ENCODE measurements around the gene CBR3. TPM values are rescaled to one million over a fixed set of nuclear protein-coding genes. Genes with fewer than 3 reads are reported as not detected.

Gene CBR3
- total RNA-seq, 4 donors from 2014 or later: 20.9 to 46.7 (median 24.5) TPM

DNA sequence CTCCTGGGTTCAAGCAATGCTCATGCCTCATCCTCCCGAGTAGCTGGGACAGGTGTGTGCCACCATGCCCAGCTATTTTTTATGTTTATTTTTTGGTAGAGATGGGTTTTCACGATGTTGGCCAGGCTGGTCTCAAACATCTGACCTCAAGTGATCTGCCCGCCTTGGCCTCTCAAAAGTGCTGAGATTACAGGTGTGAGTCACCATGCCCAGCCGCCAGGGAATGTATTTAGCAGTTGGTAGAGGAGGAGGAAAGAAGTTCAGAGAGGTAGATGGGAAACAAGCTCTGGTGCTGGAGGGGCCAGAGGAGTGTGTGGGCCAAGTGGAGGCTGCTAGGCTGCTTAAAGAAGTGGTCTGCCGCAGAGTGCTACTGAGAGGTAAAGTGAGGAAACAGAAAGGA is 27.8 kb downstream of the CBR3 start:
- TF ChIP-seq, protein P1, sequence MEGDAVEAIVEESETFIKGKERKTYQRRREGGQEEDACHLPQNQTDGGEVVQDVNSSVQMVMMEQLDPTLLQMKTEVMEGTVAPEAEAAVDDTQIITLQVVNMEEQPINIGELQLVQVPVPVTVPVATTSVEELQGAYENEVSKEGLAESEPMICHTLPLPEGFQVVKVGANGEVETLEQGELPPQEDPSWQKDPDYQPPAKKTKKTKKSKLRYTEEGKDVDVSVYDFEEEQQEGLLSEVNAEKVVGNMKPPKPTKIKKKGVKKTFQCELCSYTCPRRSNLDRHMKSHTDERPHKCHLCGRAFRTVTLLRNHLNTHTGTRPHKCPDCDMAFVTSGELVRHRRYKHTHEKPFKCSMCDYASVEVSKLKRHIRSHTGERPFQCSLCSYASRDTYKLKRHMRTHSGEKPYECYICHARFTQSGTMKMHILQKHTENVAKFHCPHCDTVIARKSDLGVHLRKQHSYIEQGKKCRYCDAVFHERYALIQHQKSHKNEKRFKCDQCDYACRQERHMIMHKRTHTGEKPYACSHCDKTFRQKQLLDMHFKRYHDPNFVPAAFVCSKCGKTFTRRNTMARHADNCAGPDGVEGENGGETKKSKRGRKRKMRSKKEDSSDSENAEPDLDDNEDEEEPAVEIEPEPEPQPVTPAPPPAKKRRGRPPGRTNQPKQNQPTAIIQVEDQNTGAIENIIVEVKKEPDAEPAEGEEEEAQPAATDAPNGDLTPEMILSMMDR (IDR thresholded peaks at IDR 0.05; ENCODE audit: low read depth): no peak

DNA sequence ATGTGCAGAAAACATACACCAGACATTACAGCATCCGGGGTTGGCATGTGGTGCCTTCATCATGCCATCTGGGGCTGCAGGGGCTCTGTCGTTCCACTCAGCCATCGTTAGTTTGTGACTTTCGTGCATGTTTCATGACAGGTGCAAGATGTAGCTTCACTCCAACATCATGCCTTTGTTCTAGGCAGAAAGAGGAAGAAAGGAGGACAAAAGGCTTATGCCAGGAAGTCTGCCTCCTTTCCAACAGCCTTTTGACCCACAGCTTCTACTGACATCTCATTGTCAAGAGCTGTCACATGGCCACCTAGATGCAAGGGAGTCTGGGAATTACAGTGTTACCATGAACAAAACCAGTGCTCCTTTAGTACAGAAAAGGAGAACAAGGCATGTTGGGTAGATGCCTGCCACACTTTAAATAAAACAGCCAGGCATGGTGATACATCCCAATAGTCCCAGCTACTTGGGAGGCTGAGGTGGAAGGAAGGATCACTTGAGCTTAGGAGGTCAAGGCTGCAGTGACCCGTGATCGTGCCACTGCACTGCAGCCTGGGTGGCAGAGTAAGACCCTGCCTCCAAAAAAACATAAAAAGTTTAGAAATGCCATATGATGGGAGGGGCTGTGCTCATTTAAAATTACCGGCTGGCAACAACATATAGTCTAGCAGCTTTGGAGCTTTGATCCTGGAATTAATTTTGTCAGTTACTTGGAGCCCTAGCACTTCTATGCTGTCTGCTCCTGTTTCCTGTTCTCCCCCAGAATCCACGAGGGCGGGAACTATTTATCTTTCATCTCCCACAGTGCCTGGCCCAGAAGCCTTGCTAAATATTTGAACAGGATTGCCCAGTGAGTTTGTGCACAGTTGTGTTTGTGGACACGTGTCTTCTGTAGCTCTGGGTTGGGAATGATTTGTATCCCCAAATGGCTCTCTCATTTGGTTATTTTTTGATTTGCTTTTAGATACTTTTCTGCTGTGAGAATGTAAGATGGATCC is 29.2 kb downstream of the CBR3 start:
- TF ChIP-seq, protein P1 (IDR thresholded peaks at IDR 0.05; ENCODE audit: low read depth): no peak

DNA sequence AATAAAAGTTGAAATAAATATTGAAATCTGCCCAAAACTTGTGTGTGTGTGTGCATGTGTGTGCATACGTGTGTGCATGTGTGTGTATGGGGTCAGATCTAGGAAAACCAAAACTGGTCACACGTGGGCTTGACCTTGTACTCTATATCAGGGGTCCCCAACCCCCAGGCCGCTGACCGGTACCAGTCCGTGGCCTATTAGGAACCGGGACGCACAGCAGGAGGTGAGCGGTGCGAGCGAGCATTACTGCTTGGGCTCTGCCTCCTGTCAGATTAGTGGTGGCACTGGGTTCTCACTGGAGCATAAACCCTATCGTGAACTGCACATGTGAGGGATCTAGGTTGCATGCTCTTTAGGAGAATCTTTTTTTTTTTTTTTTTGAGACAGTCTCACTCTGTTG is 30.5 kb downstream of the CBR3 start:
- TF ChIP-seq, protein P1 (IDR thresholded peaks at IDR 0.05; ENCODE audit: low read depth): no peak

DNA sequence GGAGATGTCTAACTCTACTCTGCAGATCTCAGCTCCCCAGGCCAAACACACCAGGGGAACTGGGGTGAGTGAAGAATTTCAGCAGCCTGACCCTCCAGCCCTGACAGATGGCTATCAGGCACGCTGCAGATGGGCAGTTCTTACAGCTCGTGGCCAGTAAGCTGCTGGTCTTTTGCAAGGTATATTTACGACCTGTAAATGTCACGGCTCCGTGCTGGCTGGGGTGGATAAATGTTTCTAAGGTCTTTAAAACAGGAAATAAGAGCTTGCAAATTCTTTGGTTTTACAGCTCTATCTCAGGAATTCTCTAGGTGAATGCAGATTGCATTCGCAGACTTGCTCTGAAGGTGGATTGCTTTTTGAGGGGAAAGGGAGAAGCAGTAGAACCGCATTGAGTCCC is 31.8 kb downstream of the CBR3 start:
- TF ChIP-seq, protein P1 (IDR thresholded peaks at IDR 0.05; ENCODE audit: low read depth): no peak

DNA sequence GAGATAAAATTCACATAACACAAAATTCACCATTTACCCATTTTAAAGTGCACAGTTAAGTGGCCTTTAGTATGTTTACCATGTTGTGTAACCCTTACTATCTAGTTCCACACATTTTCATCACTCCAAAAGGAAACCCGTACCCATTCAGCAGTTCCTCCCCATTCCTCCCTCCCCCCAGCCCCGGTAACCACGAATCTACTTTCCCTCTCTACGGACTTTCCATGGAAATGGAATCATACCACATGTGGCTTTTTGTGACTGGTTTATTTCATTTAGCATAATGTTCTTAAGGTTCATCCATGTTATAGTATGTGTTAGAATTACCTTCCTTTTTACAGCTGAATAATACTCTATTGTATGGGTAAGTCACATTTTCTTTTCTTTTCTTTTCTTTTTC is 32.7 kb downstream of the CBR3 start:
- TF ChIP-seq, protein P1 (IDR thresholded peaks at IDR 0.05; ENCODE audit: low read depth): no peak

DNA sequence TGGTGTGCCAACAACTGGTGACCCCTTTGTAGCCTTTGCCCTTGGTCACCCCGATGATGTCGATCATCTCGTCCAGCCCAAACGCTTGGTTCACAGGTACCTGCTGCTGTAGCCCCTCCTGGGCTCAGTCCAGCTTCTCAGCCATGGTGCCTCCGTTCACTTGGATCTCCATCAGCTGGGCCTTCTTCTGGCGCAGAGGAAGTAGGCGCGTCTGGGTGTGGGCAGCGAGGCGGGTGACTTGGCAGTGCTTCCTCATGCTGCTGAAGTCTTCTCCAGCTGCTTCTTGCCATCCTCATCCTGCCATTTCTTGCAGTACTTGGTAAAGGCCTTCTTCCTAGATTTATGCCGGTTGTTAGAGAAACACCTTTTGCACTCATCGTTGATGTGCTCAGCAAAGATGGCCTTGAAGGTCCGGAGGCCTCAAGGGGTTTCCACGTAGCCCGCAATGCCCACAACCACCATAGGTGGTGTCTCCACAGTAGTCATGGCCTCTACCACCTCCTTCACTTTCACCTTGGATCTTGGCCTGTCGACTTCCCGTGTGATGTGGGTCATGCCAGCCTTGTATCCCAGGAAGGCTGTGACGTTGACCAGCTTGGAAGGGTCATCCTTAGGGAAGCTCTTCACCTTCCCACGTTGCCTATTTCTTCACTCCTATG is 34.7 kb downstream of the CBR3 start:
- TF ChIP-seq, protein P1 (IDR thresholded peaks at IDR 0.05; ENCODE audit: low read depth): no peak

DNA sequence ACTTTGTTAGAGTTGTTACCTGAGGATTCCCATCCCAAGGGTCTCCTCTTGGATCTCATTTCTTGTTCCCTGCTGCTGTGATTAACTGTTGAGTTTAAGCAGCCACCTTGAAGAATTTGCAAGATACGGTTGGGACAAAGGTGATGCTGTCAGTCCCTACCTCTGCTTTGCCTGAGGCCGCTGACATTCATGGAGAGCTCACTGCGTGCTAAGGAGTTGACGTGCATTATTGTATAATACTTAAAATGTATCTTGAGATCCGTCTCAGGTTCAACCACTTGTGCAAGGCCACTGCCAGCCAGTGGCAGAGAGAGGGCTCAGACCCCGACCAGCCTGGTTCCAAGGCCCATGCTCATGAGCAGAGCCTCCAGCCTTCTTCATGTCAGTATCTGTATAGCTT is 35.9 kb downstream of the CBR3 start:
- TF ChIP-seq, protein P1 (IDR thresholded peaks at IDR 0.05; ENCODE audit: low read depth): no peak

All from subcutaneous adipose tissue (tissue), 4 donors.